HepG2 (cell line): ENCODE results near the gene ARHGEF7. TPM values are rescaled to one million over a fixed set of nuclear protein-coding genes. Genes with fewer than 3 reads are reported as not detected.

Experiments
- ATAC-seq: fragments of 200-7000 bp; cut with Tn5 transposase; 3 replicates; pipeline ENCODE4 v1.9.1; 2020; ENCODE audit warnings: mild to moderate bottlenecking, moderate library complexity
- BruUV-seq: library from RNA; stranded (reverse); fragments of 400-500 nt; replicated peaks from 2 replicates; lab custom pipeline; 2021; lab: Mats Ljungman, UMichigan
- CTCF ChIA-PET: fragments of 300-600 bp; formaldehyde crosslinking; extraction: SDS; loops from one replicate; lab custom pipeline; 2021; ENCODE audit warnings: low total read pairs, inconsistent platforms, low intra/inter-chr PET ratio; lab: Yijun Ruan, JAX
- POLR2A ChIA-PET: fragments of 350-600 bp; sonication (Branson Sonifier 250); formaldehyde crosslinking; loops from one replicate; lab custom pipeline; 2020; ENCODE audit warnings: antibody characterized with exemption, inconsistent platforms; lab: Yijun Ruan, JAX
- DNase-seq: peaks from one replicate; pipeline ENCODE4 v3.0.0-alpha.2; 2015; ENCODE audit warnings: low spot score
- FAIRE-seq: peaks from 3 replicates; lab custom pipeline; 2011; peaks lifted over from hg19 to GRCh38; lab: Jason Lieb, UNC
- H2AFZ ChIP-seq: one replicate; pipeline ENCODE4 v1.6.1; 2011; ENCODE audit warnings: low read length, inconsistent platforms
- H3K27ac ChIP-seq: fragments of 300-600 bp; 3 replicates; pipeline ENCODE4 v1.8.0; 2011; ENCODE audit warnings: mixed run types, mild to moderate bottlenecking, mixed read lengths, low read length, inconsistent platforms; ENCODE audit not compliant: insufficient read depth; ENCODE audit errors: extremely low read length
- H3K27me3 ChIP-seq, 2 experiments: fragments of 200-600 bp in 1 of 2; 2 replicates in 1 of 2; 3 replicates in 1 of 2; pipeline versions ENCODE4 v1.6.0 to v1.8.0; 2011; ENCODE audit warnings: low read length in 2 of 2, mild to moderate bottlenecking in 2 of 2, moderate library complexity in 2 of 2, inconsistent platforms in 1 of 2; ENCODE audit not compliant: insufficient read depth in 2 of 2, control insufficient read depth in 1 of 2
- H3K36me3 ChIP-seq, 2 experiments: fragments of 200-600 bp in 1 of 2; replicated peaks in 1 of 2; 2 replicates in 1 of 2; 3 replicates in 1 of 2; pipeline versions ENCODE4 v1.5.1 to v1.8.0; 2011; ENCODE audit warnings: low read length in 2 of 2, inconsistent platforms in 1 of 2; ENCODE audit not compliant: insufficient read depth in 2 of 2, control insufficient read depth in 1 of 2
- H3K4me1 ChIP-seq: 2 replicates; pipeline ENCODE4 v1.5.1; 2012; ENCODE audit warnings: low read length, inconsistent platforms; ENCODE audit not compliant: insufficient read depth
- H3K4me2 ChIP-seq: 2 replicates; pipeline ENCODE4 v1.6.0; 2011; ENCODE audit warnings: low read depth, low read length, inconsistent platforms
- H3K4me3 ChIP-seq, 3 experiments: fragments of 200-600 bp in 1 of 3; sonication (generic), shearing (Covaris generic) in 1 of 3; replicated peaks in 1 of 3; 2 replicates each; pipeline ENCODE4 v1.5.1; 2011 to 2016; ENCODE audit warnings: low read length in 3 of 3, inconsistent platforms in 2 of 3, low read depth in 2 of 3, mild to moderate bottlenecking in 2 of 3, control low read depth in 1 of 3, mixed read lengths in 1 of 3; ENCODE audit not compliant: insufficient read depth in 1 of 3
- H3K79me2 ChIP-seq: one replicate; pipeline ENCODE4 v1.6.1; 2011; ENCODE audit warnings: low read length, inconsistent platforms; ENCODE audit not compliant: insufficient read depth
- H3K9ac ChIP-seq: 2 replicates; pipeline ENCODE4 v1.6.0; 2011; ENCODE audit warnings: mild to moderate bottlenecking, low read depth, low read length, inconsistent platforms; ENCODE audit not compliant: insufficient read depth
- H3K9me3 ChIP-seq: 2 replicates; pipeline ENCODE4 v1.5.1; 2012; ENCODE audit warnings: mild to moderate bottlenecking, low read length
- H4K20me1 ChIP-seq: 2 replicates; pipeline ENCODE4 v1.6.0; 2011; ENCODE audit warnings: inconsistent platforms, mild to moderate bottlenecking, low read length, moderate library complexity; ENCODE audit not compliant: insufficient read depth
- CHCHD3 ChIP-seq: sonication (generic); formaldehyde crosslinking; IDR thresholded peaks from 2 replicates; pipeline ENCODE4 v1.8.0; 2022; ENCODE audit warnings: mild to moderate bottlenecking, missing genetic modification reagents, moderate library complexity
- IRX3 ChIP-seq: sonication (generic); formaldehyde crosslinking; IDR thresholded peaks from 2 replicates; pipeline ENCODE4 v1.8.1; 2023; ENCODE audit warnings: mild to moderate bottlenecking, low read depth, missing genetic modification reagents, borderline replicate concordance
- NBN ChIP-seq: fragments of 450-650 bp; conservative IDR thresholded peaks from 2 replicates; pipeline ENCODE4 v1.6.1; 2017
- NPAS2 ChIP-seq: sonication (generic); formaldehyde crosslinking; IDR thresholded peaks from 2 replicates; pipeline ENCODE4 v1.8.0; 2022; ENCODE audit warnings: mild to moderate bottlenecking, missing genetic modification reagents, borderline replicate concordance
- NRL ChIP-seq: sonication (generic); formaldehyde crosslinking; IDR thresholded peaks from 2 replicates; pipeline ENCODE4 v1.5.0; 2020; ENCODE audit warnings: missing genetic modification reagents, mild to moderate bottlenecking, moderate library complexity, borderline replicate concordance
- ZNF251 ChIP-seq: sonication (generic); formaldehyde crosslinking; IDR thresholded peaks from 2 replicates; pipeline ENCODE4 v1.9.0; 2021; ENCODE audit warnings: mild to moderate bottlenecking, missing genetic modification reagents
- ZSCAN30 ChIP-seq: sonication (generic); formaldehyde crosslinking; IDR thresholded peaks from 2 replicates; pipeline ENCODE4 v1.5.0; 2020; ENCODE audit warnings: mild to moderate bottlenecking, missing genetic modification reagents
- WGBS: methylation state at CpG from one replicate; pipeline ENCODE4 v1.1.6; 2017; ENCODE audit warnings: low lambda C conversion rate; 5-methylcytosine and 5-hydroxymethylcytosine counted together
- in situ Hi-C: cut with HindIII; loops from 2 replicates; pipeline ENCODE4 v1.10.0; 2017; ENCODE audit warnings: low pct_unique_long_range_greater_than_20kb; ENCODE audit not compliant: extremely low pct_ligation_motif_present
- intact Hi-C: fragments of 100-400 bp; cut with micrococcal nuclease; formaldehyde crosslinking; loops from one replicate; pipeline ENCODE4 v1.10.0; 2022; ENCODE audit not compliant: unreplicated experiment
- polyA plus RNA-seq, 8 experiments: library from polyadenylated mRNA; depleted of rRNA in 3 of 8; stranded (reverse) in 7 of 8; unstranded in 1 of 8; fragments of >200 nt; fragmentation: Illumina TruSeq in 4 of 8; extraction: Trizol in 4 of 8; gene quantifications; 2 replicates each; pipeline versions ENCODE4 v1.2.1 to v1.2.3, GENCODE V29; 2011 to 2016; ENCODE audit warnings: low read depth in 4 of 8, missing spikeins in 1 of 8, mixed read lengths in 1 of 8; ENCODE audit not compliant: insufficient read depth in 1 of 8
- total RNA-seq, 5 experiments: library from RNA; depleted of rRNA; stranded (reverse); fragments of >200 nt; fragmentation: Illumina TruSeq; extraction: Trizol; gene quantifications; 2 replicates each; pipeline ENCODE4 v1.2.3, GENCODE V29; 2016; ENCODE audit warnings: low read depth in 1 of 5
- TF ChIP-seq, protein P1 (sequence below): sonication (generic); formaldehyde crosslinking; IDR thresholded peaks from 2 replicates; pipeline ENCODE4 v1.8.1; 2023; ENCODE audit warnings: mild to moderate bottlenecking, inconsistent platforms, moderate library complexity, missing genetic modification reagents, borderline replicate concordance
- TF ChIP-seq, protein P2 (sequence below): sonication (generic); formaldehyde crosslinking; IDR thresholded peaks from 2 replicates; pipeline ENCODE4 v1.4.0; 2020; ENCODE audit warnings: mild to moderate bottlenecking, missing genetic modification reagents

Gene ARHGEF7
- total and polyA plus RNA-seq, 2 of the 13 experiments (the other 11 are each of a cell fraction or from before 2014, with no cell fraction given) = 15.7 to 22.3 TPM

DNA sequence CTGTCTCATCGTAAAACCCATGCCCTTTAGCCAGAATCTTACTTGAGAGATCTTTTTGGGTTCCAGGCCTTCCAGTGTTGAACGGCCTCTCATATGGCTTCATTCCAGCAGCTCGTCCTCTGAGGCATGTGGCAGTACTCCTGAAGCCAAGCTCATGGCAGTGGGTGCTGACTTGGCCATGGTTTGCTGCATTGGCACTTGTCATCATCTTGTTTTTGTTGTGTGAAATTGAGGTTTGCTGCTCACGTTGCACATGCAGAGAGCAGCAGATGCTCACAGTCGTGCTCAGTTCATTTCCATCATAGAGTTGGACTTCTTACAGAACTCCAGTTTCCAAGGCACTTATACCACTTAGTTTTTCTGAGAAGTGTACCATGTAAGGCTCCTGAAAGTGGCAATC, 220.2 kb downstream of the ARHGEF7 start (continued):
- TF ChIP-seq IRX3 (CRISPR knock-in tag) = no peak
- no peak for TF ChIP-seq NBN
- TF ChIP-seq, protein P1, sequence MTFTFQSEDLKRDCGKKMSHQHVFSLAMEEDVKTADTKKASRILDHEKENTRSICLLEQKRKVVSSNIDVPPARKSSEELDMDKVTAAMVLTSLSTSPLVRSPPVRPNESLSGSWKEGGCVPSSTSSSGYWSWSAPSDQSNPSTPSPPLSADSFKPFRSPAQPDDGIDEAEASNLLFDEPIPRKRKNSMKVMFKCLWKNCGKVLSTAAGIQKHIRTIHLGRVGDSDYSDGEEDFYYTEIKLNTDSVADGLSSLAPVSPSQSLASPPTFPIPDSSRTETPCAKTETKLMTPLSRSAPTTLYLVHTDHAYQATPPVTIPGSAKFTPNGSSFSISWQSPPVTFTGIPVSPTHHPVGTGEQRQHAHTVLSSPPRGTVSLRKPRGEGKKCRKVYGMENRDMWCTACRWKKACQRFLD (CRISPR knock-in tag) = no peak
- no peak for TF ChIP-seq ZSCAN30 (CRISPR knock-in tag)
- TF ChIP-seq NRL (CRISPR knock-in tag) = no peak

DNA sequence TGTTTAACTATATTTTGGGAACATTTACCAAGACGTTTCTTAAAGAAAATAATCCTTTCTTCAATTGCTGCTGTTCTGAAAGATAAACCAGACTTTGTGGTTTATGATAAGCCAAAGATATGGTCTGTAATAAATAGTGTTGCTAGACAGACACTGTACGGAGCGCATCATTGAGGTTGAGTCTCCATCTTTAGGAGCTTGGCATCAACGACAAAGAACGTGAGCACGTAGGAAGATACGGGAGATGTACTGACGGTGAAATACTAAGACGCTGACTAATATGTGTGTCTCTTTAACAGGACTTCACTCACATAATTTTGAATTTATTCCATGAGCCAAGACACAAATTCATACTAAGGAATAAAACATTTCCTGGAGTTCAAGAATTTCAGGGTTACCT, 221.6 kb downstream of the ARHGEF7 start:
- Histone ChIP-seq H3K36me3 (no peaks in the 10 kb centered on the region), H3K27me3 (peaks cover 0 to 7% of the 10 kb centered on the region in 2 experiments; a peak in 1 of 5 replicates)
- ATAC-seq = no peak
- BruUV-seq = no TSS peak
- no peak for TF ChIP-seq ZNF251 (CRISPR knock-in tag)
- no peak for TF ChIP-seq NPAS2 (CRISPR knock-in tag)
- TF ChIP-seq, protein P2, sequence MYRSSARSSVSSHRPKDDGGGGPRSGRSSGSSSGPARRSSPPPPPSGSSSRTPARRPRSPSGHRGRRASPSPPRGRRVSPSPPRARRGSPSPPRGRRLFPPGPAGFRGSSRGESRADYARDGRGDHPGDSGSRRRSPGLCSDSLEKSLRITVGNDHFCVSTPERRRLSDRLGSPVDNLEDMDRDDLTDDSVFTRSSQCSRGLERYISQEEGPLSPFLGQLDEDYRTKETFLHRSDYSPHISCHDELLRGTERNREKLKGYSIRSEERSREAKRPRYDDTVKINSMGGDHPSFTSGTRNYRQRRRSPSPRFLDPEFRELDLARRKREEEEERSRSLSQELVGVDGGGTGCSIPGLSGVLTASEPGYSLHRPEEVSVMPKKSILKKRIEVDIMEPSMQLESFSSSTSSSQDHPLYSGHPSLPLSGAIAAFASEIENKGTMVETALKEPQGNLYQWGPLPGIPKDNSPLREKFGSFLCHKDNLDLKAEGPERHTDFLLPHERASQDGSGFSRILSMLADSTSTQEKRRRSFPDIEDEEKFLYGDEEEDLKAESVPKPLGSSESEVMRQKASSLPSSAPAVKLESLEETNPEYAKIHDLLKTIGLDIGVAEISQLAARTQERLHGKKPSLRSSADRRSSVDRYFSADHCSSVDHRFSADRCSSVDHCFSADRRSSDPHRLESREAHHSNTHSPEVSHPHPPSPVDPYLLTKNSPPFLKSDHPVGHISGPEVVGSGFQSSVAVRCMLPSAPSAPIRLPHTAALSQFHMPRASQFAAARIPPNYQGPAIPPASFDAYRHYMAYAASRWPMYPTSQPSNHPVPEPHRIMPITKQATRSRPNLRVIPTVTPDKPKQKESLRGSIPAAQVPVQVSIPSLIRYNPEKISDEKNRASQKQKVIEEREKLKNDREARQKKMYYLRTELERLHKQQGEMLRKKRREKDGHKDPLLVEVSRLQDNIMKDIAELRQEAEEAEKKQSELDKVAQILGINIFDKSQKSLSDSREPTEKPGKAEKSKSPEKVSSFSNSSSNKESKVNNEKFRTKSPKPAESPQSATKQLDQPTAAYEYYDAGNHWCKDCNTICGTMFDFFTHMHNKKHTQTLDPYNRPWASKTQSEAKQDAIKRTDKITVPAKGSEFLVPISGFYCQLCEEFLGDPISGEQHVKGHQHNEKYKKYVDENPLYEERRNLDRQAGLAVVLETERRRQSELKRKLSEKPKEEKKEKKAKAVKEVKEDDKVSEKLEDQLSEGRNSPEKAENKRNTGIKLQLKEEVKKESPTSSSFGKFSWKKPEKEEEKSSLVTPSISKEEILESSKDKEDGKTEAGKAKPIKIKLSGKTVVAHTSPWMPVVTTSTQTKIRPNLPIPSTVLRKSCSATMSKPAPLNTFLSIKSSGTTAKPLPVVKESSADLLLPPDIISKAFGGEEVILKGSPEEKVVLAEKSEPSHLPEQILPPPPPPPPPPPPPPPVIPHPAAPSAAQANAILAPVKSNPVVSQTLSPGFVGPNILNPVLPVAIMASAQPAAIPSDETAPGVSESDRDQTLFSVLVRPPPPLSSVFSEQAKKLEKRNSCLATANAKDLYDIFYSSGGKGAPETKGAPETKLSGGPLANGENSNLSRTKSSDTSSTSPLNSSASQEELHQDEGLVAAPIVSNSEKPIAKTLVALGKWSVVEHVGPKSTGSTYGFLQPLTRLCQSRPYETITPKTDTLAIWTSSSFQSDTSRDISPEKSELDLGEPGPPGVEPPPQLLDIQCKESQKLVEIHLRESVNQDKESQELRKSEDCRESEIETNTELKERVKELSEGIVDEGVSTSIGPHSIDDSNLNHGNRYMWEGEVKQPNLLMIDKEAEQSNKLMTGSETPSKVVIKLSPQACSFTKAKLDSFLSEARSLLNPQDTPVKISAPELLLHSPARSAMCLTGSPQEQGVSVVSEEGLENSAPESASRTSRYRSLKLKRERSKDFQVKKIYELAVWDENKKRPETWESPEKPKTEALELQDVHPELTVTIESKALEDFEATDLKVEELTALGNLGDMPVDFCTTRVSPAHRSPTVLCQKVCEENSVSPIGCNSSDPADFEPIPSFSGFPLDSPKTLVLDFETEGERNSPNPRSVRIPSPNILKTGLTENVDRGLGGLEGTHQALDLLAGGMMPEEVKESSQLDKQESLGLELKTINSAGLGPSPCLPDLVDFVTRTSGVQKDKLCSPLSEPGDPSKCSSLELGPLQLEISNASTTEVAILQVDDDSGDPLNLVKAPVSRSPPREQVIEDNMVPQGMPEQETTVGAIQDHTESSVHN = no peak
- no peak for TF ChIP-seq CHCHD3 (CRISPR knock-in tag)
- TF ChIP-seq, all 625 proteins: peak for 0
- CTCF ChIA-PET = no interaction called here
- H3K4me3 ChIP-seq = no peak overlapping the region
- no peaks in the 10 kb centered on the region for H3K79me2 ChIP-seq
- intact Hi-C loops = no loop called here
- 79% methylated on average over 9 of the region's 9 CpGs for WGBS
- no peaks in the 10 kb centered on the region for H3K4me1 ChIP-seq
- no peak overlapping the region for H3K9ac ChIP-seq
- DNase-seq (no peak), FAIRE-seq (no peak)
- in situ Hi-C loops = no loop called here
- no peak overlapping the region for H3K4me2 ChIP-seq
- H3K27ac ChIP-seq = no peak overlapping the region
- H4K20me1 ChIP-seq = no peaks in the 10 kb centered on the region
- H3K9me3 ChIP-seq = no peaks in the 10 kb centered on the region
- H2AFZ ChIP-seq = no peak overlapping the region
- POLR2A ChIA-PET = no interaction called here
